Measurements from ENCODE around the gene ATP6V0E1. TPM values are rescaled to one million over a fixed set of nuclear protein-coding genes. Genes with fewer than 3 reads are reported as not detected.

Gene ATP6V0E1
- total RNA-seq, 1 experiment from 2014 or later: 84.6 TPM

GRCh38 chr5:172958331-172959046 is 25.1 kb upstream of the ATP6V0E1 start:
- POLR2A ChIA-PET: interaction anchor here (0.5 to 1.8 kb wide), 8 partner anchors 14 to 770 kb away, joined by 3 to 5 read pairs (median 3); no protein-coding TSS in a partner anchor
- Histone ChIP-seq H3K27me3 (ENCODE audit: insufficient read depth, low read length) (no peaks in the 10 kb centered on the region), H3K4me1 (ENCODE audit: control insufficient read depth in 1 of 2, insufficient read depth in 2 of 2, low read length in 2 of 2) (peaks cover 7 to 45% of the 10 kb centered on the region in 2 experiments), H4K20me1 (ENCODE audit: insufficient read depth) (no peaks in the 10 kb centered on the region), H3K79me2 (ENCODE audit: insufficient read depth, low read length) (peaks cover 28% of the 10 kb centered on the region), H3K4me3 (replicated peaks in 1 of 2; ENCODE audit: low read depth in 1 of 2, low read length in 2 of 2) (peak overlapping the region; percentile 79 to 100), H3K9ac (ENCODE audit: low read length) (peak overlapping the region; percentile 100), H3K36me3 (ENCODE audit: control insufficient read depth in 1 of 2, insufficient read depth in 2 of 2, low read length in 2 of 2) (peaks cover 1 to 3% of the 10 kb centered on the region in 2 experiments; a peak in 2 of 4 replicates), H3K4me2 (ENCODE audit: low read length) (peak overlapping the region; percentile 100), H3K9me3 (ENCODE audit: control insufficient read depth in 1 of 2, insufficient read depth in 1 of 2, low read depth in 1 of 2, low read length in 2 of 2) (no peaks in the 10 kb centered on the region), H3K9me2 (ENCODE audit: insufficient read depth) (no peaks in the 10 kb centered on the region), H3K27ac (ENCODE audit: low read depth, low read length) (peak overlapping the region; percentile 63), H2AFZ (ENCODE audit: low read depth, low read length, poor library complexity, severe bottlenecking) (peak overlapping the region; percentile 96)
- TF ChIP-seq POLR2A (IDR thresholded peaks at IDR 0.05; ENCODE audit: borderline replicate concordance, extremely low read depth, insufficient read depth, insufficient read length): peak; percentile 32
- TF ChIP-seq JUND (IDR thresholded peaks at IDR 0.05): no peak
- peak; percentile 45 for TF ChIP-seq ZBTB33 (IDR thresholded peaks at IDR 0.05; ENCODE audit: extremely low read depth, insufficient replicate concordance, low read length)
- TF ChIP-seq POLR2AphosphoS5 (IDR thresholded peaks at IDR 0.05; ENCODE audit: low read depth, low read length): peak; percentile 26; the same call in 1 of the 2 replicates
- TF ChIP-seq EGR1 (IDR thresholded peaks at IDR 0.05; ENCODE audit: low read depth): no peak
- no TSS peak for BruUV-seq (replicated peaks)
- RAD21 ChIA-PET (ENCODE audit: low non-redundant PET in 1 of 2, low total read pairs in 2 of 2, uncharacterized antibody in 2 of 2, unreplicated experiment in 2 of 2): interaction anchor here (1.2 to 1.6 kb wide), 3 partner anchors 244 to 251 kb away, joined by 3 to 6 read pairs (median 3); no protein-coding TSS in a partner anchor
- peak; percentile 82 for ATAC-seq
- CTCF ChIA-PET: interaction anchor here (0.7 to 2.4 kb wide), 14 partner anchors 9 to 286 kb away, joined by 3 to 17 read pairs (median 4); partner anchors contain the start of gene ATP6V0E1
- peak; percentile 29 for DNase-seq (ENCODE audit: low read depth, low spot score)
- intact Hi-C loops (cut with micrococcal nuclease): no loop called here

Data from HCT116 (cell line).